Amygdala (tissue), 56 donors: ENCODE results near the gene UBC.
"Not testable (repeated sequence)": the region's sequence is repeated elsewhere in the genome, so short reads cannot be mapped to it uniquely, and the experiment has no call there.

ENCODE experiments used
- DNase-seq, 56 donors: peaks; one replicate each; lab custom pipeline; 2025; lab: John Stamatoyannopoulos, UW

The UBC gene

GRCh38 chr12:124893792-124894516 lies 20.5 kb downstream of the UBC start:
- DNase-seq, result no peak

GRCh38 chr12:124888260-124888659 lies 26.2 kb downstream of the UBC start:
- DNase-seq, result peak in 4 of 56 donors; percentile 5 to 16 (median 8)

- not testable (repeated sequence) for DNase-seq
Measured at GRCh38 chr12:124887766-124888165, 26.7 kb downstream of the UBC start.

- no peak for DNase-seq
Measured at GRCh38 chr12:124884587-124885438, 29.6 kb downstream of the UBC start.

- DNase-seq, result no peak
Measured at GRCh38 chr12:124883263-124884130, 31.0 kb downstream of the UBC start.

GRCh38 chr12:124881123-124881522 lies 33.3 kb downstream of the UBC start:
- DNase-seq, result no peak

GRCh38 chr12:124880335-124880734 lies 34.1 kb downstream of the UBC start:
- not testable (repeated sequence) for DNase-seq

GRCh38 chr12:124878795-124879516 lies 35.5 kb downstream of the UBC start:
- DNase-seq, result no peak

GRCh38 chr12:124877423-124877822 lies 37.0 kb downstream of the UBC start:
- no peak for DNase-seq

- DNase-seq, result no peak
Measured at GRCh38 chr12:124876171-124876570, 38.3 kb downstream of the UBC start.

GRCh38 chr12:124875803-124876132 lies 38.7 kb downstream of the UBC start:
- DNase-seq, result no peak

GRCh38 chr12:124874988-124875802 lies 39.3 kb downstream of the UBC start:
- no peak for DNase-seq

- no peak for DNase-seq
Measured at GRCh38 chr12:124874188-124874587, 40.3 kb downstream of the UBC start.

- no peak for DNase-seq
Measured at GRCh38 chr12:124872068-124872719, 42.3 kb downstream of the UBC start.

- no peak for DNase-seq
Measured at GRCh38 chr12:124871297-124871696, 43.2 kb downstream of the UBC start.

- no peak for DNase-seq
Measured at GRCh38 chr12:124870515-124870914, 43.9 kb downstream of the UBC start.

- peak in 2 of 56 donors; percentile 27 to 44 for DNase-seq
Measured at GRCh38 chr12:124869059-124869665, 45.3 kb downstream of the UBC start.
